Superior temporal gyrus (tissue), 1 donor: ENCODE measurements around the gene EIF4E2.

Experiments
- DNase-seq: peaks from one replicate; pipeline ENCODE4 v3.0.0-alpha.2; 2016; ENCODE audit errors: extremely low spot score

Gene EIF4E2, protein sequence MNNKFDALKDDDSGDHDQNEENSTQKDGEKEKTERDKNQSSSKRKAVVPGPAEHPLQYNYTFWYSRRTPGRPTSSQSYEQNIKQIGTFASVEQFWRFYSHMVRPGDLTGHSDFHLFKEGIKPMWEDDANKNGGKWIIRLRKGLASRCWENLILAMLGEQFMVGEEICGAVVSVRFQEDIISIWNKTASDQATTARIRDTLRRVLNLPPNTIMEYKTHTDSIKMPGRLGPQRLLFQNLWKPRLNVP

DNA sequence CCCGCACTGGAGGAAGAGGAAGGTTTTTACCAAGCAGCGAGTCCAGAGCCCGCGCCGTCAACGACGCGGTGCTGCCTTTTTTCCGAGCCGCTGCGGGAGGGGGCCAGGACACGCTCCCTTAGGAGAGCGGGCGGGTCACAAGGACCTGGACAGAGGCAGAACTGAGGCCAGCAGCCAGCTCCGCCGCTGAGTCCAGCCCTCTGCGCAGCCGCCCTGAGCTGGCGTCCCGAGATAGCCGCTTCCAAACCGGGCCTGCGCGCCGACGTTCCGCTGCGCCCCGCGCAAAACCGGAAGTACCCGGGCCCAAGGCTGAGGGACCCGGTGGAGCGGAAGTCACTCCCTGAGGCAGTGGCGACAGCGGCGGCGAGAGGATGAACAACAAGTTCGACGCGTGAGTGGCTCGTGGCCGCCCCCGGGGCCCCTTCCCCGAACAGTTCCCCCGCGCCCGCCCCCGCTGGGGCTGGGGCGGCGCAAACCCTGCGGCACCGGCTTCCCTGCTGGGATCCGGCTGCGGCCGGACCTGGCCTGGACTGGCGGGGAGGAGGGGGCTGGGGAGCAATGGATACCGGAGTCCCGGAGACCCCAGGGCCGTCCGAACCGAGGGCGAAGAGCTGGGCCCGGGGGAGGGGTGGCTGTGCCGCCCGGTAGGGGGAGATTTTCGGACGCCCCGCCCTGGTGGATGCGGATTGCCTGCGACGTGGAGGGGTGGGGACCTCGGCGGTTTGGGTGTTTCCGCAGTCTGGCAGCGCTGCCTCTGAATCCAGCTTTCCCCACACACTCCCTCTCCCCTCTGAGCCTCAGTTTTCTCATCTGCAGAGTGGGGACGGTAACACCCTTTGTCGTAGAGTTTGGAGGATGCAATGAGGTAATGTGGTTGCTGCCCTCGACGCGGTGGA lies at the start of gene EIF4E2, which contains the start of gene TIGD1:
TSS of gene EIF4E2 (plus strand) at position 336 of the 896 bp plus-strand sequence. CDS start at position 372, 36 bp downstream.
TSS of gene TIGD1 (minus strand) at position 204 of the 896 bp plus-strand sequence. CDS start 675 bp downstream, outside the sequence.
- DNase-seq, result peak; percentile 95

- DNase-seq, result no peak
These were observed 49.1 kb upstream of the EIF4E2 start for GRCh38 chr2:232501331-232501771.

- no peak for DNase-seq
These were observed 48.6 kb upstream of the EIF4E2 start for GRCh38 chr2:232501794-232502390.

- no peak for DNase-seq
These were observed 48.0 kb upstream of the EIF4E2 start for GRCh38 chr2:232502511-232502910.

DNA sequence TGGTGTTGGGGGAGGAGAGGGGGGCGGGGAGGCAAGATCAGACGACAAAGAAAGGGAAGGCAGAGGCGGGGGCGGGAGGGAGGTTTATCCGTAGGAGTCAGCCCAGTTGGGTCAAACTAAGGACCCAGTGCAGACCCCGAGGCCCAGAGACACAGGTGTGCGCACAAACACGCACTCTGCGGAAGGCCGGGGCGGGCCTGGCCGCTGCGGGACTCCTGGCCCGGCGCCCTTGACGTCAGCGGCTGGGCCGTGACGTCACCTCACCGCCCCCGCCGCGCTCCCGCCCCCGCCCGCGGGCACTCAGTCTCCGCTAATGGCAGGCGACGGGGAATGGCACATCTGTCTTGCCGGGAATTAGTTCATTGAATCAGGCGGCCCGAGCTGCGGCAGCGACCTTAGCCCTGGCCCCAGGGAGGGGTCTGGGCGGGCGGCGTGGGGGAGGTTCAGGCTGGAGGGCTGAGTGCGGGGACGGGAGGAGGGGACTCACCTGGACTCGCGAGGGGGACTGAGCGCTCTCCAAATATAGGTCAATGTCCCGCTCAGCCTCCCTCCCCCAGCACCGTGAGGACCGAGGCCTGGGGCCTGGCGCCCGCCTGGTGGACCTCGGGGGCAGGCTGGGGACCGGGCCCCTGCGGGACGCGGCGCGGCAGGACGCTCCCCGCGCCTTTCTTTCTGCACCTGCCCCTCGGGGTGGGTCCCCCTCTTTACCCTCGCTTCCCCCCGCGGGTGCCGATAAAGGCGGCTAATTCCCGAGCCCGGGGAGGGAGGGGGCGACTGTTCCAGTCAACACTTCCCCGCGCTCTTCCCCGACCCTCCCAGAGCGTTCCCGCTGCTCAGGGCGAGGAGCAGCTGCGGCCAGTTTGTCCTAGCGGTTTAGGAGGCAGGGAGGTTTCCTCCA lies 47.3 kb upstream of the EIF4E2 start:
- no peak for DNase-seq

GRCh38 chr2:232503809-232504323 lies 46.6 kb upstream of the EIF4E2 start:
- no peak for DNase-seq

DNA sequence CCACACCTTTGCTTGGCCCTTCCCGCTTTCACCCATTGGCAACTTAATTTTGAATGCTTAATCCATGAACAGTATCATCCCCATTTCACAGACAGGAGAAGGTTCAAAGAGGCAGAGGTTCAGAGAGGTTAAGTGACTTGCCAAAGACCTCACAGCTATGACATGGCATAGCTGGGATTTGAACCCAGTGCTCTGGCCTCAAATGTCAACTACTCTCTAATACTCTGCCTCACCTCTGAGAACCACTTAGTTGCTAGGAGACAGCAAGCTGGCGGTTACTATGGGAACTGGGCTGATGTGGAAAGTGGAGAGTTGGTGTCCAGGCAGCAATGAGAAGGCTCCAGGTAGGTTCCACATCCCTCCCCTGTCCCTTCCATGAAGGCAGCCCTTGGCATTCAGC lies 46.1 kb upstream of the EIF4E2 start:
- no peak for DNase-seq

DNA sequence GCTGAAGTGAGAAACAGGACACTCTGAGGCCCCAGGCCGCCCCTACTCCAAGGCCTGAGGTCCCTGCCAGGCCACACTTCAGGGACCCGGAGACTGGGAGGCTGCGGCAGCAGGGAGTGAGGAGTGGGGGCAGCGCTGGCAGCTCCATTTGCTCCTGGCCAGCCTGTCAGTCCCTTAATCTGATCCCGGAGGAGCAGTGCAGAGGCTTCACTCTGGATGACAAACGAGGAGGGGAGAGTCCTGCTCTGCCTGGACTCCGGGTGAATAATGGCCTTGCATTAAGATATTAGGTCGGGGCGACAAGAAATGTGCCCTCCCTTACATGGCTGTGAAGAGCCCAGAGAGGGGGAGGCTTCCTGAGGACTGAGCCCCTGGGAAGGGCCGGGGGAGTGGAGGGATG lies 44.6 kb upstream of the EIF4E2 start:
- DNase-seq, result no peak

DNA sequence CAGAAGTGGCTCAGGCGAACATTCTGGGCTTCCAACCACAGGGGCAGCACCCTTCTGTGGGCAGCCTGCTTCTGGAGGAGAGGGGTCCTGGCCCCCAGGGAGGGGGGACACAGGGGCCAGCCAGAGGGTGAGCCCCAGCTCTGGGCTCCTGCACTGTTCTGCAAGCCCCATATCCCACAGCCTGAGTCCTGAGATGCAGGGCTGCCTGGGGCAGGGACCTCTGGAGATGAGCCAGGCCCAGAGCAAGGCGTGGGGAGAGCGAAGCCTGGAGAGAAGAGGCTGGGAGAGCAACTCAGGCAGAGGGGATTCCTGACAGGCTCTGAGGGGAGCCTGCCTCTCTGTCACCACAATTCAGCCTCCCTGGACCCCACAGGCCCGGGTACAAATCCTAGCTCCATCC lies 43.8 kb upstream of the EIF4E2 start:
- no peak for DNase-seq

DNA sequence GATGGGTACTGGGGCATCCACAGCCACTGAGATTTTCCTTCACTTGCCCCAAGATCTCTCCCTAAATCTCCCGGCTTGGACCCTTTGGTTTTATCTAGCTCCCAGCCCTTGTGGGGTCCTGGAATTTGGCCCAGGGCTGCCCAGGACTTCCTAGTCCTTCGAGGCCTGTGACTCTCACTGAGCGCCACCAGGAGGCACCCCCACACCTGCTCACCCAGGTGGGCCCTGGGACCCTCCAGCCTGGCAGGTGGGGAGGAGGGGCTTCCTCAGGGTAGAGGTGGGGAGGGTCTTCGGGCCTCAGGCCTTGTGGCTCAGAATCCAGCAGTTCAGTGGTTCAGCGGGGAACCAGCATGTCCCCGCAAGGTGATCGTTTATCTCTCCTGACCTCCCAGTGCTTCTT lies 42.2 kb upstream of the EIF4E2 start:
- no peak for DNase-seq

DNA sequence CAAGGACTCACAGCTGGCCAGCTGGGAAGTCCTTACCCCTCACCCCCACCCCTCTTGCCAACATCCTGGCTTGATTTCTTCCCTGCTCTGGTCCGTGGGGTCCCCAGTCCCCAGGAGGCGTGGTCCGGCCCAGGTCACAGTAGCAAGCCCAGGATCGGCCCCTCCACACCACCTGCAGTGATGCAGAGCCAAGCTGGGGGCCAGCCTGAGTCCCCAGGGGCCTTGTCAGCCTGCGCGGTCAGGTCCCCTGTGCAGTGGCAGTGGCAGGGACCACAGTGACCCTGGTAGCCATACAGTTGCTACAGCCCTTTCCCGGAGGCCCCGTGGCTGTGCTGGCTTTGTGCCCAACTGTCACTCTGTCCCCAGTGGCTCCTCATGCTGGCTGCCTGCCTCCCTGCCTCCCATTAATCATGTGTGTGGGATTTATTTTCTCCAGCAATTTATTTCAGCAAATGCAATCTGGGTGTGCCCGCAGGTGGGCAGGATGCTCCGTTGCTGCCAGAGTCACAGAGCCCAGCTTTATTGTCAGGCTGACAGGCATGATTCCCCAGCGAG lies 39.1 kb upstream of the EIF4E2 start:
- no peak for DNase-seq

- DNase-seq, result no peak
These were observed 37.9 kb upstream of the EIF4E2 start for GRCh38 chr2:232512602-232513001.

- DNase-seq, result no peak
These were observed 37.1 kb upstream of the EIF4E2 start for GRCh38 chr2:232513353-232513752.

- no peak for DNase-seq
These were observed 34.9 kb upstream of the EIF4E2 start for GRCh38 chr2:232515639-232516038.

DNA sequence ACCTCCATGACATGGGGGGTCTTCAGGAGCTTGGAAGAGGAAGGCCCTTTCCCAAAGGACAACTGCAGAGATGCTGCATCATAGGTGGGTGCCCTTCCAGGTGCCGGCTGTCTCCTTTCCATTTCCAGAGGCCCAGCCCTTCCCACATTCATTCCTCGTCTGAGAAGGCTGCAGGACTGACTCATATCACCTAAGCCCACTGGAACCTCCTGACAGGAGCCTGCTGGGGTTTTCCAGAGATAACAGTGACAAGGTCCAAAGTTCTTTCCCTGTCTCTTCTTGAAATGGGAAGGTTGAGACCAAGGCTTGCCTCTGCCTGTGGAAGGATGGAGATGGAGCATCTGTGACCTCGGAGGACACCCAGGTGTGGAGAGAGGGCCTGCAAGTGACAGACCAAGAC lies 33.9 kb upstream of the EIF4E2 start:
- no peak for DNase-seq

DNA sequence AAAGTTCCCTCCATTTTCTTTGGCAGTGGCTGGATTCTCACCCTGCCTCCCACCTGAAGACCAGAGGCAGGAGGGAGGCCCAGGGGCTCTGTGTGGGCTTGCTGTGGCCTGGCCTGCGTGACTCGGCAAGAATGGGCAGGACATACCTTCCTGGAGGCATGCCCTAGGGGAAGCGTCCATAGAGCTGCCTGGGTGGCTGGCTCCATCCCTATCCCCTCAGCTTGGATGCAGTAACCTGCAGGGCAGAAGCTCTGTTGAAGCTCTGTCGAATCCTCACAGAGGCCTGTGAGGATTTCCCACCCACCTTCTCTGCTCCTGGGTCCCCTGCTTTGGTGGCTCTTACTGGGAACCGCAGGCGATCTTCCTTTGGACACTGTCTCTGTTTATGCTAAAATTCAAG lies 31.6 kb upstream of the EIF4E2 start:
- no peak for DNase-seq

DNA sequence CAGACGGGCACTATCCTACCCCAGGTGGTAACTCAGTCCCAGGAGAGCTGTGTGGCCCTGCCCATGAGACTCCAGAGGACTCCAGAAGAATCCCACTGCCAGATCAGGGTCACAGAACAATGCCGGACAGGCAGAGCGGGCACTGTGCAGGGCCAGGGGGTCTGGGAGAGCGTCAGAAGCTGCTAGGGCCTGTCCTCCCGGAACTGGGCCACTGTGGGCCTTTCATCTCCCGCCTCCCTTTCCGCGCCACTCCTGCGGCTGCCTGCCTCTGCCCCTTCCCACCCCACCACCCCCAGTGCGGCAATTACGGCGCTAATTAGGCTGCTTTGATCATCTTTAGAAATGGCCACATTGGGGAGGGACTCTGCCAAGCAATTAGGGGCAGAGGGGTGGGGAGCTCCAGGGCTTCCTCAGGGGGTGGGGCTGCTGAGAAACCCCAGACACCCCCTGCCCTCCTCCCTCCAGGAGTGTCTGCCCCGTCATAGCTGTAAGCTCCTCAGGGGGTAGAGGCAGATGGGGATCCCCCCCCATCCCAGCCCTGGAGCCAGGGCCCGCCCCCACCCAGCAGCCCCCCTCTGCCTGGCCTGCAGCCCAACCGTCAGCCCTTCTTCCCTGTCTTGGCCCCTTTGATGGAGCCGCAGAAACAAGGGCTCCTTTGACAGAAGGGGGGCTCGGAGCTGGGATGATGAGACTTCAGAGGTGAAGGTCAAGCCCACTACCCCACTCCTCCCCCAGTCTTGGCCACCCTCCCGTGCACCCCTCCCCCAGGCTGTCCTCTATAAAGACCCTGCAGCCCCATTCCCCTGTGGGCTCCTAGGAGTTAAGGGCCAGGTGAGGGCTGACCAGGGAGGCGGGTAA lies 30.7 kb upstream of the EIF4E2 start, which contains the start of gene PRSS56:
TSS of gene PRSS56 (plus strand) at position 808 of the 858 bp plus-strand sequence. CDS start 211 bp downstream, outside the sequence.
- no peak for DNase-seq

GRCh38 chr2:232520489-232520888 lies 30.0 kb upstream of the EIF4E2 start:
- DNase-seq, result no peak

DNA sequence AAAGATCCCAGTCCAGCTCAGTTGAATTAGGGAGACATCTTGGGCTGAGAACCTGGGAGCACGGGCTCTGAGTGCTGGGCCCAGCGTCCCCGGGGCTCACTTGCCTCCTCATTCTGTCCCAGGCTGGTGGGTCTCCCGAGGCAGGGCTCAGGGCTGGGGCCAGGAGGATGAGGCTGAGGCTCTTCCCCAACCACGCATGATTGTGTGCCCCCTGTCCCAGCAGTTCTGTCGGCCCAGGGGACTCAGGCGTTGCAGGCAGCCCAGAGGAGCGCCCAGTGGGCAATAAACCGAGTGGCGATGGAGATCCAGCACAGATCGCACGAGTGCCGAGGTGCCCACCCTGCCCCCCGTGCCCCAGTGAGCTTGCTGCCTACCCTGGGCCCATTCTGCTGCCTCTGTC lies 29.4 kb upstream of the EIF4E2 start:
- DNase-seq, result no peak
